Sigmoid colon (tissue), 7 donors: ENCODE data around the gene LAPTM5. TPM values are rescaled to one million over a fixed set of nuclear protein-coding genes. Genes with fewer than 3 reads are reported as not detected.

Source experiments
- DNase-seq: peaks from one replicate; pipeline ENCODE4 v3.0.0-alpha.2; 2019
- H3K27ac ChIP-seq, 4 donors: fragments of 200-600 bp; sonication (generic); one replicate each; pipeline ENCODE4 v1.5.1; 2016 to 2019; ENCODE audit warnings: mild to moderate bottlenecking in 1 of 4
- H3K27me3 ChIP-seq, 3 donors: fragments of 200-600 bp; sonication (generic); one replicate each; pipeline ENCODE4 v1.5.1; 2019; ENCODE audit warnings: mild to moderate bottlenecking in 1 of 3
- H3K36me3 ChIP-seq, 4 donors: fragments of 200-600 bp; sonication (generic); one replicate each; pipeline ENCODE4 v1.5.1; 2016 to 2019
- H3K4me1 ChIP-seq, 4 donors: fragments of 200-600 bp; sonication (generic); one replicate each; pipeline ENCODE4 v1.5.1; 2017 to 2019
- H3K4me3 ChIP-seq, 4 donors: fragments of 200-600 bp; sonication (generic); one replicate each; pipeline ENCODE4 v1.5.1; 2017 to 2019; ENCODE audit warnings: mild to moderate bottlenecking in 2 of 4, moderate library complexity in 1 of 4
- H3K9me3 ChIP-seq, 4 donors: fragments of 200-600 bp in 3 of 4; sonication (generic) in 3 of 4; one replicate each; pipeline versions ENCODE4 v1.5.1 to v1.6.1; 2013 to 2019
- CTCF ChIP-seq, 4 experiments: fragments of 450-650 bp in 3 of 4; fragments of 200-600 bp in 1 of 4; IDR thresholded peaks; one replicate each; pipeline ENCODE4 v1.5.1; 2016 to 2019; ENCODE audit warnings: antibody characterized with exemption in 4 of 4, mild to moderate bottlenecking in 3 of 4, moderate library complexity in 2 of 4
- EP300 ChIP-seq, 4 donors: sonication (generic); formaldehyde crosslinking; IDR thresholded peaks; one replicate each; pipeline ENCODE4 v1.6.1; 2017; ENCODE audit warnings: antibody characterized with exemption in 4 of 4
- POLR2A ChIP-seq, 2 donors: fragments of 450-650 bp; IDR thresholded peaks; one replicate each; pipeline ENCODE4 v1.6.1; 2016; ENCODE audit warnings: antibody characterized with exemption in 2 of 2, mild to moderate bottlenecking in 2 of 2, moderate library complexity in 2 of 2
- POLR2AphosphoS5 ChIP-seq, 4 donors: sonication (generic); formaldehyde crosslinking; IDR thresholded peaks; one replicate each; pipeline ENCODE4 v1.6.1; 2017; ENCODE audit warnings: antibody characterized with exemption in 4 of 4
- WGBS, 2 donors: extraction: QIAGEN DNeasy Blood & Tissue Kit; methylation state at CpG; one replicate each; pipeline ENCODE4 v1.1.7; 2013; 5-methylcytosine and 5-hydroxymethylcytosine counted together
- intact Hi-C: fragments of 100-400 bp; cut with DNase I; formaldehyde crosslinking; loops from one replicate; pipeline ENCODE4 v1.15.1; 2023
- polyA plus RNA-seq, 3 donors: library from polyadenylated mRNA; stranded (reverse); fragments of 200-250 nt; gene quantifications; one replicate each; pipeline ENCODE4 v1.2.3, GENCODE V29; 2013
- total RNA-seq, 4 donors: library from RNA; depleted of rRNA; stranded (reverse); fragments of >200 nt; gene quantifications; one replicate each; pipeline ENCODE4 v1.1.0, GENCODE V29; 2016
- donor health status: healthy with polysubstance abuse.
- donor health status: Bipolar disorder and iron deficiency.
- donor health status: healthy.

Gene LAPTM5
- total and polyA plus RNA-seq, 7 donors: 30.2 to 219 (median 47.4) TPM

- Histone ChIP-seq H3K9me3 (no peaks in the 10 kb centered on the region), H3K4me1 (no peaks in the 10 kb centered on the region), H3K27me3 (no peaks in the 10 kb centered on the region), H3K27ac (no peak overlapping the region), H3K4me3 (no peak overlapping the region), H3K36me3 (no peaks in the 10 kb centered on the region)
- TF ChIP-seq CTCF (IDR thresholded peaks at IDR 0.05) (no peak), EP300 (IDR thresholded peaks at IDR 0.05) (no peak), POLR2A (IDR thresholded peaks at IDR 0.05) (no peak), POLR2AphosphoS5 (IDR thresholded peaks at IDR 0.05) (no peak)
- WGBS, 2 donors: 90 to 91% methylated on average over 8 of the region's 8 CpGs
- no peak for DNase-seq
- intact Hi-C loops: no loop called here
Measured at GRCh38 chr1:30739601-30740000, 18.0 kb downstream of the LAPTM5 start.

DNA sequence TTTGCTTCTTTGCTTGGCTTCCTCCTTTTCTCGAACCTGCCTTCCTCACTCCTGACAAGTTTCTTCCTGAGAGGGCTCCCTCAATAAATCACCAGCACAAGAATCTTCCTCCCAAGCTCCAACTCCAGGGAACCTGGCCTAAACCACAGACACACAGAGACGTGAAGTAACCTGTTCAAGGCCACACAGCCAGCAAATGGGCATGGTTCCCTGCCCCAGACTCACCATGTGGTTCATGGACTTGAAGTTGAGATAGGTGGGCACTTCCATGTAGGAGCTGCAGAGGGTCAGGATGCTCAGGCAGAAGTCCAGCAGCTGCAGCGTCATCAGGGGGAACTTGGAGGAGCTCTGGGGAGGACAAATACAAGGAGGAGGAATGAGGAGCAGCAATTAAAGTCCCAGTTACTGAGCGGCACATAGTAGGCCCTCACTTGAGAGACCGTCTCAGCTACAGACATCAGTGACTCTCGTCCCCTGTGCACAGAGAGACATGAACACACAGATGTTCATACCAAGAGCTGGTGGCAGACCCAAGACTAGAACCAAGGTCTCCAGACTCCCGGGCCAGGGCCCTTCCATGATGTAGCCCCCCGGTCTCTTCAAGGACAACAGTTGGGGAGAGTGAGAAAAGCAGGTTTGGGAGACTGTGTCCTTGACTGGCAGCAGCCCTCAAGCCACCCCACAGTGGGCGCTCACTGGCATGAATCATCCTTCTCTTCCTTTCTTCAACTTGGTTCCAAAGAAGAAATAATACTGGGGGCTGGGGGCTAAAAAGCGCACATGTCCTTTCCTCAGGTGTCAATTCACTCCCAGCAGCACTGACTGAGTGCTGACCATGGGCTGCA is 18.6 kb downstream of the LAPTM5 start:
- Histone ChIP-seq H3K9me3 (no peaks in the 10 kb centered on the region), H3K27ac (no peak overlapping the region), H3K4me3 (no peak overlapping the region), H3K4me1 (no peaks in the 10 kb centered on the region), H3K36me3 (no peaks in the 10 kb centered on the region), H3K27me3 (no peaks in the 10 kb centered on the region)
- 88 to 92% methylated on average over 10 of the region's 10 CpGs for WGBS, 2 donors
- intact Hi-C loops: no loop called here
- no peak for DNase-seq
- TF ChIP-seq POLR2A (IDR thresholded peaks at IDR 0.05) (no peak), EP300 (IDR thresholded peaks at IDR 0.05) (no peak), CTCF (IDR thresholded peaks at IDR 0.05) (no peak), POLR2AphosphoS5 (IDR thresholded peaks at IDR 0.05) (no peak)

DNA sequence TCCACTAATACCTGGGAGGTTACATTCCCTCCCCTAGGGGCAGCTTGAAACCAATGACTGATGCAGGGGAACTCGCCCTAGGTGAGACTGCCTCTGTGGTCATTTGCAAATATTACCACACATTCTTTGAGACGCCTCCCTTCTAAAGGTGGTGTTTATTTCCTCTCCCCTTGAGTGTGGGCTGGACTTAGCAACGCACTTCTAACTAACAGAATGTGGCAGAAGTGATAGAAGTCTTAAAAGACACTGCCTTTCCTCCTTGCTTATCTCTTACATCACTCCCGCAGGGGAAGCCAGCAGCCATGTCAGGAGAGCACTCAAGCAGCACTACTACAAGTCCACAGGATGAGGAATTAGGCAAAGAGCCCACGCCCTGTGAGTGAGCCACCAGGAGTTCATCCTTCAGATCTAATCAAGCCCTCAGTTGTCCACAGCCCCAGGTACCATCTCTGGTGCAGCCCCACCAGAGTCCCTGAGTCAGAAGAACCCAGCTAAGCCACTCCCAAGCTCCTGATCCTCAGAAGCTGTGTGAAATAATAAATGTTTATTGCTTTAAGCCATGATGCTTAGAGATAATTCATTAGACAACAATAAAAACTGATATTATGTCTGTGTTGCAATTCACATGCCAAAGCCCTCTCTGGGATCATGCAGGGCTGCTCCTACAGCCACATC is 19.4 kb downstream of the LAPTM5 start:
- H3K4me1 ChIP-seq: no peaks in the 10 kb centered on the region
- no peak overlapping the region for H3K4me3 ChIP-seq
- whole genome bisulfite sequencing, 2 donors: 71 to 88% methylated on average over 5 of the region's 5 CpGs
- H3K36me3 ChIP-seq: no peaks in the 10 kb centered on the region
- H3K9me3 ChIP-seq: no peaks in the 10 kb centered on the region
- TF ChIP-seq EP300 (IDR thresholded peaks at IDR 0.05) (no peak), POLR2AphosphoS5 (IDR thresholded peaks at IDR 0.05) (no peak), CTCF (IDR thresholded peaks at IDR 0.05) (no peak)
- H3K27ac ChIP-seq: no peak overlapping the region
- DNase-seq: no peak
- H3K27me3 ChIP-seq: no peaks in the 10 kb centered on the region
- intact Hi-C loops: no loop called here

DNA sequence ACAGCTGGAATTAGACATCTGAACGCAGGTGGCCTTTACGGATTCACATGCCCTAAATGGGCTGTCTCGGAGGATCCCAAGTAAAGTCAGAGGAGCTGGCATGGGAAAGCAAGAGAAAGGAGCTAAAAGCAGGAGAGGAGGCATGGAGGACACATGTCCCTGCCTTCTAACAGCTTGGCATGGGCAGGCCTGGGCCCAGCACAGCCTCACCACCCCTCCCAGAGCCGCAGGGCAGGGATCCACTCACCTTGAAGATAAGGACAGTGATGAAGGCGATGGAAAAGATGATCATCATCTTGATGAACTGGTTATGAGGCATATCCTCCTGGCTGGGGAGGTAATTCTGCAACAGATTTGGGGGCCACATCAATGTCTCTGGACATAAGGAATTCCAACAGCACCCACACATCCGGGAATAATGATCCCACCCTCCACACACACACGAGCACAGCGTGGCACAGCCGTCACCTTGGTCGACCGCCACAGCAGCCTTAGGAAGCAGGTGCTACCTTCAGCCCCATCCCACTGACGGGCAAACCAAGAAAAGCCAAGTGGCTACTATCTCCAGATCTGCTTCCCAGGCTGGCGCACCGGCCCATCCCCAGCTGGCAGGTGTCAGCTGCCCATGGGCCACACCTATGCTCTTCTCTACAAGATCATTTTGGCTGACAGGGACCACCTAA is 20.1 kb downstream of the LAPTM5 start:
- WGBS, 2 donors: 92 to 97% methylated on average over 14 of the region's 14 CpGs
- no peak for DNase-seq
- H3K4me1 ChIP-seq: no peaks in the 10 kb centered on the region
- no peak overlapping the region for H3K27ac ChIP-seq
- H3K9me3 ChIP-seq: no peaks in the 10 kb centered on the region
- intact Hi-C loops: no loop called here
- H3K27me3 ChIP-seq: no peaks in the 10 kb centered on the region
- H3K4me3 ChIP-seq: no peak overlapping the region
- no peaks in the 10 kb centered on the region for H3K36me3 ChIP-seq
- no peak for TF ChIP-seq POLR2A (IDR thresholded peaks at IDR 0.05)
- no peak for TF ChIP-seq POLR2AphosphoS5 (IDR thresholded peaks at IDR 0.05)
- no peak for TF ChIP-seq EP300 (IDR thresholded peaks at IDR 0.05)
- no peak for TF ChIP-seq CTCF (IDR thresholded peaks at IDR 0.05)
